C4-2B (cell line): ENCODE results near the gene C10orf105.

ENCODE experiments used
- ZFX ChIP-seq: fragments of 450-650 bp; IDR thresholded peaks from 2 replicates; pipeline ENCODE4 v1.6.1; 2017
- TF ChIP-seq, protein P1 (sequence below): fragments of 450-650 bp; conservative IDR thresholded peaks from 2 replicates; pipeline ENCODE4 v1.5.1; 2017; ENCODE audit warnings: mild to moderate bottlenecking

DNA sequence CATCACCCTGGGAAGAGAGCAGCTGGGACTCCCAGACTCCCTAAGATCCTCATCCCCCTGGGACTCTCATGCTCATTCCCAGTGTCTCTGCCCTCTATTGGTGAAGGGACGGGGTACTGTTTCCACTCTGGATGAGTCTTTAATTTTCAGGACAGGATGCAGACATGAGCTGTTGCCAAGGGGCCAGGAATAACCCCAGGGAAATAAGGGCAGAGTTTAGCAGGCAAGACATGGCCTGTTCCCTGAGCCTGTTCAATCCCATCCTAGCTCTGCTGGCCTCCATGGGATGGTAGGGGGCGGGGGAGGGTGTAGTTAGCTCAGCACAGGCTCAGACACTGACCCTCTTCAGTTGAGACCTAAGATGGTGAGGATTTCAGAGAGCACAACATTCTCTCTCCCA is 14.0 kb downstream of the C10orf105 start:
- TF ChIP-seq, protein P1, sequence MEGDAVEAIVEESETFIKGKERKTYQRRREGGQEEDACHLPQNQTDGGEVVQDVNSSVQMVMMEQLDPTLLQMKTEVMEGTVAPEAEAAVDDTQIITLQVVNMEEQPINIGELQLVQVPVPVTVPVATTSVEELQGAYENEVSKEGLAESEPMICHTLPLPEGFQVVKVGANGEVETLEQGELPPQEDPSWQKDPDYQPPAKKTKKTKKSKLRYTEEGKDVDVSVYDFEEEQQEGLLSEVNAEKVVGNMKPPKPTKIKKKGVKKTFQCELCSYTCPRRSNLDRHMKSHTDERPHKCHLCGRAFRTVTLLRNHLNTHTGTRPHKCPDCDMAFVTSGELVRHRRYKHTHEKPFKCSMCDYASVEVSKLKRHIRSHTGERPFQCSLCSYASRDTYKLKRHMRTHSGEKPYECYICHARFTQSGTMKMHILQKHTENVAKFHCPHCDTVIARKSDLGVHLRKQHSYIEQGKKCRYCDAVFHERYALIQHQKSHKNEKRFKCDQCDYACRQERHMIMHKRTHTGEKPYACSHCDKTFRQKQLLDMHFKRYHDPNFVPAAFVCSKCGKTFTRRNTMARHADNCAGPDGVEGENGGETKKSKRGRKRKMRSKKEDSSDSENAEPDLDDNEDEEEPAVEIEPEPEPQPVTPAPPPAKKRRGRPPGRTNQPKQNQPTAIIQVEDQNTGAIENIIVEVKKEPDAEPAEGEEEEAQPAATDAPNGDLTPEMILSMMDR: no peak
- TF ChIP-seq ZFX: no peak
